ENCODE data around the gene HOXB4.

The HOXB4 gene

DNA sequence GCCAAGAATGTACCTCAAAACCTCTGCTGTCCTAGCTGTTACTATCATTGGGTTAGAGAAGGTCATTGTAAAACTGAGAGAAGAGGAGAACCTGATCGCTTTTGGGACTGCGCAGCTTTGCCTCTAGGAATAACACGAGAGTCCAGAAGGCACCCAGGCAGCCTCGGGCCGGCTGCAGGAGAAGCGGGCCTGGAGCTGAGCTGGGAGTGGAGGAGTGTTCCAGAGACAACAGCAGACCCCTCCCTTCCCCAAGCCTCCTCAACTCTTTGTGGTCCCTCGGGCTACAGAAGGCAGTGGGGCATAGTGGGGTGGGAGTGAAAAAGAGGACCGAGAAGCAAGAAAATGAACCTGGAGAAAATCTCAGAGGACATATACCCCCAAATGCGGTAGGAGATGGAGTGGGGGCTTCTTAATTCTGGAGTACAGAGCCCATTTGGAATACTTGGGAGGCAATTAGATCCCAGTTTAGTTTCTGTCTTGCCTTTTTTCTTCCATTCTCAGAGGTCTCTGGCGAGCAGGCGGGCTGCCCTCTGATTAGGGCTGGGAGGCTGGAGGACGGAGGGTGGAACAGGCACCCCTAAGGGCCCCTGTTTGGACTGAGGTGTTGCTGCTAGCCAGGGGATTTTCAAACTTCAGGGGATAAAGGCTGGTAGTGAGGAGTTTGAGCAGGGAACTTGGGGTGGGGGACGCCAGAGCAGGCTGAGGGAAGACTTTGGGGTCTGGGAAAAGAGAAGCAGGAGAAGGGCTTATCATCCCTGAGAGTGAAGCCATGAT lies 19.9 kb downstream of the HOXB4 start:
- DNase-seq: no peak

GRCh38 chr17:48556576-48557401 lies 21.4 kb downstream of the HOXB4 start:
- no peak for DNase-seq

DNA sequence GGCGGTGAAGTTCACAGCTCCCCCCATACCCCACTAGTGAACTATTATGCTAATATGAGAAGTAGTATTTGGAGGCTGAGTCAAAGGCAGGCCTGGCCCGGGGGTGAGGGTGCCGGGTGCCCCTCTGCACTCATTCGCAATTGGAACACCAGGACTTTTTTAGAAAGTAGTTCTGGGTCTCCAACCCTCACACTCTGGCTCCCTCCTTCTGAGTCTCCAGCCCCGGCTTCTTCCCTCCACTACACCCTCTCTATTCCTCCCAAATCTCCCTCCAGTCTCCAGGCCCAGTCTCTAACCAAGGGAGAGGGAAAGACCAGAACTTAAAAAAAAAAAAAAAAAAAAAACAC lies 21.9 kb downstream of the HOXB4 start:
- no peak for DNase-seq

- peak; percentile 45 for DNase-seq
Observed at GRCh38 chr17:48555258-48556228, 22.6 kb downstream of the HOXB4 start.

GRCh38 chr17:48554412-48555257 lies 23.5 kb downstream of the HOXB4 start:
- no peak for DNase-seq

GRCh38 chr17:48553826-48554225 lies 24.3 kb downstream of the HOXB4 start:
- DNase-seq: no peak

DNA sequence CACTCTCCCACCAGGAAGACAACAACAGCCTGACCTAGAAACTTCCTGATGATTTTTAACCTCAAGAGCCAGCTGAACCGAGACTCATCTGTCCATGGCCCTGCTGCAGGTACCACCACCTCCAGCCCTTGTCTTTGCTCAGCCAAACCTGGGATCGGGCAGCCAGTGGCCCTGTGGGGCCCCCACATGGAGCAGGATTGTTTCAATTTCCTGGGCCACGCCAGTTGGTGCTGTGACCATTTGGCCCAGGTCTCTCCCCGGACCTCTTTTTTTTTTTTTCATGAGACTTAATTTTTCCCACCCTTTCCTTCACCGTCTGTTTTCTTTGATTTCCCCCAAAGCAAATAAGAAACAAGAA lies 25.0 kb downstream of the HOXB4 start:
- DNase-seq: no peak

GRCh38 chr17:48552466-48553189 lies 25.5 kb downstream of the HOXB4 start:
- DNase-seq: no peak

GRCh38 chr17:48551596-48552465 lies 26.3 kb downstream of the HOXB4 start:
- no peak for DNase-seq

- DNase-seq: no peak
Observed at GRCh38 chr17:48551214-48551555, 27.0 kb downstream of the HOXB4 start.

DNA sequence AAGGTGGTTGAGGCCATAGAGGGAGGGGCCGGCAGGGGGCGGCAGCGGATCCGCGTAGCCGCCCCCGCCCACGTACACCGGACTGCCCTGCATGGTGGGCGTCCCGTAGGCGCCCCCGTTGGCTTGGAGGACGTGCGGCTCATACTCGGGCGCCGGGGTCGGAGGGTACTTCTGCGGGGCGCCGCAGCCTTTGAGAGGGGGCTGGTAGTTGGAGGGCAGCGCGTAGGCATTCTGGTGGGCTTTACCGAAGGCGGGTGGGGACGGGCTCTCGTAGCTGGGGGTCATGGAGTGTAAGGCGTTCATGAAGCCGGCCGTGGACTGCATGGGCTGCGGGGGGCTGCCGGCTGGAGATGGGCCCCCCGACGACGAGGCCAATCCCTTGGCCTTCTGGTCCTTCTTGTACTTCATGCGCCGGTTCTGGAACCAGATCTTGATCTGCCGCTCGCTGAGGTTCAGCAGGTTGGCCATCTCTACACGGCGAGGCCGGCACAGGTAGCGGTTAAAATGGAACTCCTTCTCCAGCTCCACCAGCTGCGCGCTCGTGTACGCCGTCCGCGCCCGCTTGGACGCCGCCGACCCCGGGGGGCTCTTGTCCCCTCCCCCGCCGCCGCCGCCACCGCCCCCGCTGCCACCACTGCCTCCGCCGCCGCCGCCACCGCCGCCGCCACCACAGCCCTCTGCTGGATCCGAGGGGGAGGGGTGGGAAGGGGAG lies 27.5 kb downstream of the HOXB4 start:
- DNase-seq: no peak

DNA sequence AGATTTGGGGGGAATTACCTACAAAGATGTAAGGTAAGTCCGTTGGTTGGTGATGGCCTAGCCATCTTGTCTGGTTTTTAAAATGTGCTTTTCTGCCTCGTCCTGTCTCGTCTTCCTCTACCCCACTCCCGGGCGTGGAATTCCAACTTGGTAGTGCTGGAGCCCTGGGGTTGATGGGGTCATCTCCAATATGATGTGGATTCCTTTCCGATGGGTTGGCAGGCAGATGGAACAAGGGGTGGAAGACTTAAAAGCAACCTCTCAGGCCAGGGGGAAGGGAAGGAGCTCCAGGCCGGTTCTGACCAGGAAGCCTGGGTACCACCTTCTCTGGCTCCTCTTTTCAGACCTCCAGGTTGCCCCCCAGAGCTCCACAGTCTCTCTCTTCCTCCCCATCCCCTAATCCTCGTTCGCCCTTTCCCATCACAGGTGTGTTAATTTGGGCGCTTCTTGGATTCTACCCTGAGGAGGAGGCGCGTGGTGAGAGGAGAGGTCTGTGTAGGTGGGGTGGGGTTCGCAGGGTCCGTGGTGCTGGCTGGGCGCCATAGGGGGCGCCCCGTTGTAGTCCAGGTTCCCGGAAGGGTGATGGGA lies 28.1 kb downstream of the HOXB4 start:
- DNase-seq: no peak

DNA sequence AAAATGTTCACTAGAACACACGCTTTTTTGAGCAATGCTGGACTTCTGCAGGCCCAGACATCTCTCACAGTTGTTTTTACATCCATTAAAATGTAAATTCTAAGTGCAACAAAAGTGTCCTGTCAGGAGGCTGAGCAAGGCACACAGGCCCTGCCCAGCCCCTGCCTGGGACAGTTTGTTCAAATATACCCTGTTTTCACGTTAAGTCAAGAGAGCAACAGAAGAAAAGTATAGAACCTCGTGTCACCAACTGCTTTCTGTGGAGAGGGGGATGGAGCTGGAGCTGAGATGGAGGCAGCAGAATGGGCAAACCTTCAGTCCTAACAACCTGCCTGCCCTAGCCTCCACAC lies 28.9 kb downstream of the HOXB4 start:
- DNase-seq: no peak

DNA sequence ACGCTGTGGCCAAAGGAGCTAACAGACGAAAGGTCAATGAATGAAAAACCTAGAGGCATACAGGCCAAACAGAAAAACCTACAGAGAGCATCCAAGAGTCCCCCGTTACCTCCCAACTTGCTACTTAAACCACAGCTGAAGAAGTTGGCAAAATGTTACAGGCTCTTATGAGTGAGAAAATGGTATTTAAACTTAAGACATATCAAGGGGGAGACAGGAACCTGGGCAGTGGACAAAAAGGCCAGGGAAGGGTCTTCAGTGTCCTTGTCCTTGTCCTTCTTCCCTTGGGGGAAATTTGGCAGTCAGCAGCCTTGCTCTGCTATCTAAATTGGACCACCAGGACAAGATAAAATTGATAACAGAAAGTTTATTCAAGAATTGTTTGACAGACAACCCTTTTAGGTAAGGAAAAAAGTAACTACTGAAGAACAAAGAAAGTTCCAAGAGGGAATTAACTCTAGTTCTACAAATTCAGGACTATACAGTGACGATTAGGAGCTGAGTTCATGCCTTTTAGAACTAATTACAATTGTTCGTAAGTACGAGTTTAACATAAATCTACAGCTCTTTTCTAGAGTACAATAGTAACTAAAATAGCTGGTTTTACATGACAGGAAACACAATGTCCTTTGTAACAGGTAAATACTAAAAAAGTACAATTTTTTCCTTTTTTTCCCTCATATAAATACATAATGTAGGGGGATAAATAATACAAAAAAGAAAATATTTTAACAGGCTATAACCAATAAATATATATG lies 29.4 kb downstream of the HOXB4 start:
- DNase-seq: no peak

GRCh38 chr17:48547808-48548522 lies 30.2 kb downstream of the HOXB4 start:
- no peak for DNase-seq

- DNase-seq: no peak
Observed at GRCh38 chr17:48546924-48547807, 31.0 kb downstream of the HOXB4 start.

Measured in DMS53 (cell line).